Measurements from ENCODE around the gene ATL3. TPM values are rescaled to one million over a fixed set of nuclear protein-coding genes. Genes with fewer than 3 reads are reported as not detected.
"Not testable (repeated sequence)": the region's sequence is repeated elsewhere in the genome, so short reads cannot be mapped to it uniquely, and the experiment has no call there.

ATL3 gene
- total RNA-seq, 1 donor from 2014 or later, result 13.4 TPM

- Histone ChIP-seq H3K9me3 (replicated peaks) (no peaks in the 10 kb centered on the region), H3K27me3 (ENCODE audit: low read depth) (no peaks in the 10 kb centered on the region), H3K4me3 (no peak overlapping the region), H3K36me3 (peaks cover 64% of the 10 kb centered on the region), H3K4me1 (no peaks in the 10 kb centered on the region), H3K27ac (replicated peaks) (no peak overlapping the region)
- no peak for DNase-seq
- TF ChIP-seq, protein P1, sequence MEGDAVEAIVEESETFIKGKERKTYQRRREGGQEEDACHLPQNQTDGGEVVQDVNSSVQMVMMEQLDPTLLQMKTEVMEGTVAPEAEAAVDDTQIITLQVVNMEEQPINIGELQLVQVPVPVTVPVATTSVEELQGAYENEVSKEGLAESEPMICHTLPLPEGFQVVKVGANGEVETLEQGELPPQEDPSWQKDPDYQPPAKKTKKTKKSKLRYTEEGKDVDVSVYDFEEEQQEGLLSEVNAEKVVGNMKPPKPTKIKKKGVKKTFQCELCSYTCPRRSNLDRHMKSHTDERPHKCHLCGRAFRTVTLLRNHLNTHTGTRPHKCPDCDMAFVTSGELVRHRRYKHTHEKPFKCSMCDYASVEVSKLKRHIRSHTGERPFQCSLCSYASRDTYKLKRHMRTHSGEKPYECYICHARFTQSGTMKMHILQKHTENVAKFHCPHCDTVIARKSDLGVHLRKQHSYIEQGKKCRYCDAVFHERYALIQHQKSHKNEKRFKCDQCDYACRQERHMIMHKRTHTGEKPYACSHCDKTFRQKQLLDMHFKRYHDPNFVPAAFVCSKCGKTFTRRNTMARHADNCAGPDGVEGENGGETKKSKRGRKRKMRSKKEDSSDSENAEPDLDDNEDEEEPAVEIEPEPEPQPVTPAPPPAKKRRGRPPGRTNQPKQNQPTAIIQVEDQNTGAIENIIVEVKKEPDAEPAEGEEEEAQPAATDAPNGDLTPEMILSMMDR (IDR thresholded peaks at IDR 0.05; ENCODE audit: borderline replicate concordance), result no peak
- intact Hi-C loops (cut with micrococcal nuclease), result no loop called here
Observed at GRCh38 chr11:63629426-63629825, 41.8 kb downstream of the ATL3 start.

DNA sequence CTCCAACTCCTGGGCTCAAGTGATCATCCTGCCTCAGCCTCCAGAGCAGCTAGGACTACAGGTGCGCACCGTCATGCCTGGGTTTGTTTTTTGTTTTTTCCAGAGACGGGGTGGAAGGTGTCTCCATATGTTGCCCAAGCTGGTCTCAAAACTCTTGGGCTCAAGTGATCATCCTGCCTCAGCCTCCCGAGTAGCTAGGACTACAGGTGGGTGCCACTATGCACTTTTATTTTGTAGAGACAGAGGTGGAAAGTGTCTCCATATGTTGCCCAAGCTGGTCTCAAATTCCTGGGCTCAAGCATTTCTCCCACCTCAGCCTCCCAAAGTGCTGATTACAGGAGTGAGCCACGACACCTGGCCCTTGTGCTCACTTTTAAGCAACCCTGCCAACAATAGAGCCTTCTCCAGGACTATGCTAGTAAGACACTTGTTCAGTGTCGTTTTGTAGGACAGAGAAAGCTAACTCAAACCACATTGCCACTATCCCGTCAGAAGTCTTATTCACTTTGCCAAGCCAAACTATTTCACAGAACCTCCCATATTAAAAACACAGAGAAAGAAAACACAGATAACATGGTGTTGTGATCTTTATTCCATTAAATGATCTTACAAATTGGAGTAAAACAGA, 47.5 kb downstream of the ATL3 start:
- H3K27ac ChIP-seq (replicated peaks), result no peak overlapping the region
- peaks cover 3% of the 10 kb centered on the region for H3K4me1 ChIP-seq
- DNase-seq, result no peak
- TF ChIP-seq, protein P1 (IDR thresholded peaks at IDR 0.05; ENCODE audit: borderline replicate concordance), result no peak
- no peaks in the 10 kb centered on the region for H3K9me3 ChIP-seq (replicated peaks)
- intact Hi-C loops (cut with micrococcal nuclease), result no loop called here
- H3K36me3 ChIP-seq, result peaks cover 16% of the 10 kb centered on the region
- H3K4me3 ChIP-seq, result no peak overlapping the region
- H3K27me3 ChIP-seq (ENCODE audit: low read depth), result no peaks in the 10 kb centered on the region

DNA sequence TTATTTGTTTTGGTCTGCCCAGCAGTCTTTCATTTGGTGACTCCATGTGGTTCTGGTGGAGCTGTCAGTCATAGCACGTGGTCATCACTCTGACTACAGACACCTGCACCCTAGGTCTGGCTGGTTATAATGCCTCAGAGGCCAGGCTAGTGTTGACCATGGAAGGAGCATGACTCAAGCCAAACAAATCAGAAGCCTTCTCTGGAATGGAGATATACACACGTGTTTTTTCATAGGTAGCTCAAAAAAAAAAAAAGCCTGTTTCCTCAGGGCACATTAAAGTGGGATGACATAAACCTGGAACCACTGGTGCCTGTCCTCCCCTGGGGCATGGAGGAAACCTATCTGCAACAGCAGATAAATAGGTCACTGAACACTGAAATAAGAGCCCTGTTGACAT, 48.9 kb downstream of the ATL3 start:
- TF ChIP-seq, protein P1 (IDR thresholded peaks at IDR 0.05; ENCODE audit: borderline replicate concordance), result no peak
- H3K4me3 ChIP-seq, result no peak overlapping the region
- intact Hi-C loops (cut with micrococcal nuclease), result no loop called here
- no peaks in the 10 kb centered on the region for H3K27me3 ChIP-seq (ENCODE audit: low read depth)
- H3K4me1 ChIP-seq, result peaks cover 3% of the 10 kb centered on the region
- DNase-seq, result no peak
- no peak overlapping the region for H3K27ac ChIP-seq (replicated peaks)
- H3K36me3 ChIP-seq, result peaks cover 3% of the 10 kb centered on the region
- no peaks in the 10 kb centered on the region for H3K9me3 ChIP-seq (replicated peaks)

DNA sequence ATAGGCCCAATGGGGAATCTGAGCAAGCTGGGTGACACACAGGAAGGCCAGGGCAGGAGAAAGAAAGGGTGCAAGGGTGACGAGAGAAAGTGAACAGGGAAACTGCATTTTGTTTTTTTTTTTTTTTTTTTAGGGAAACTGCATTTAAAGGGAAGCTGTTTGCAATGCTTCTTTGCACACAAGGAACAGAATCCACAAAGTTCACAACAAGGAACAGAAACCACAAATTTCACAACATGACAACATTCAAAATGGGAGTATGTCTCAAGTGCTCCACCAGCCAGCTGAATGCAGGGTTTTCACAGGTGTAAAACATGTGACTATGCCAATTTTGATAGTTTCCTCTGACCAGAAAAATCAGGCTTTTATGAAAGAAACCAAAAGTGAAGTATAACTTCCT, 50.1 kb downstream of the ATL3 start:
- Histone ChIP-seq H3K27ac (replicated peaks) (no peak overlapping the region), H3K27me3 (ENCODE audit: low read depth) (no peaks in the 10 kb centered on the region), H3K36me3 (no peaks in the 10 kb centered on the region), H3K4me1 (peaks cover 3% of the 10 kb centered on the region), H3K4me3 (no peak overlapping the region), H3K9me3 (replicated peaks) (no peaks in the 10 kb centered on the region)
- intact Hi-C loops (cut with micrococcal nuclease), result no loop called here
- DNase-seq, result no peak
- TF ChIP-seq, protein P1 (IDR thresholded peaks at IDR 0.05; ENCODE audit: borderline replicate concordance), result no peak

DNA sequence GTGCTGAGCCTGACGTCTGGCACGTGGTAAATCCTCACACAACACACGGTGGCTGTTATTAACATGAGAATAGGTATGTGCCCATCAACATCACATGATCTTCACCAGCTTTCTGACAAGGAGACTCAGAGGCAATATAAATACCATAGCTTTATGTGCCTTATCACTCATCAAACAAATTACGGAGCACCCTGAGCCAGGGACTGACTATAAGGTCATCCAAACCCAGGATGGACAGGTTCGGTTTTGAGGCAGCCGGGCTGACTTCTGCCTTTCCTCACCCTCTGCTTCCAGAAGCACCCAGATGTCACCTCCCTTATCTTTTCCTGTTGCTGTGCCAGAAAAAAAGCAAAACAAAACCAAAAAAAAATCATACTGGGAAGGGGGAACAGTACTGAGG, 51.2 kb downstream of the ATL3 start:
- DNase-seq, result no peak
- Histone ChIP-seq H3K4me3 (no peak overlapping the region), H3K27me3 (ENCODE audit: low read depth) (no peaks in the 10 kb centered on the region), H3K4me1 (peaks cover 3% of the 10 kb centered on the region), H3K9me3 (replicated peaks) (no peaks in the 10 kb centered on the region), H3K36me3 (no peaks in the 10 kb centered on the region), H3K27ac (replicated peaks) (no peak overlapping the region)
- intact Hi-C loops (cut with micrococcal nuclease), result no loop called here
- TF ChIP-seq, protein P1 (IDR thresholded peaks at IDR 0.05; ENCODE audit: borderline replicate concordance), result no peak

- H3K27ac ChIP-seq (replicated peaks); intact Hi-C loops (cut with micrococcal nuclease); H3K27me3 ChIP-seq (ENCODE audit: low read depth); DNase-seq; H3K36me3 ChIP-seq; H3K4me3 ChIP-seq; H3K9me3 ChIP-seq (replicated peaks): not testable (repeated sequence)
- peaks cover 19% of the 10 kb centered on the region for H3K4me1 ChIP-seq
Observed at GRCh38 chr11:63617686-63618085, 53.5 kb downstream of the ATL3 start.
